DLD1 (cell line): ENCODE results near the gene P3H2.

Source experiments
- in situ Hi-C: cut with HindIII; loops from 2 replicates; pipeline ENCODE4 v1.10.0; 2017; ENCODE audit warnings: low sequenced_read_pairs

The P3H2 gene

GRCh38 chr3:190058521-190059241, 62.0 kb downstream of the P3H2 start:
- in situ Hi-C loops = loop anchor here (10.0 kb wide), 1 partner anchor 94 kb away; no protein-coding TSS in a partner anchor

GRCh38 chr3:190056742-190057141, 64.0 kb downstream of the P3H2 start:
- in situ Hi-C loops = loop anchor here (10.0 kb wide), 1 partner anchor 92 kb away; no protein-coding TSS in a partner anchor

DNA sequence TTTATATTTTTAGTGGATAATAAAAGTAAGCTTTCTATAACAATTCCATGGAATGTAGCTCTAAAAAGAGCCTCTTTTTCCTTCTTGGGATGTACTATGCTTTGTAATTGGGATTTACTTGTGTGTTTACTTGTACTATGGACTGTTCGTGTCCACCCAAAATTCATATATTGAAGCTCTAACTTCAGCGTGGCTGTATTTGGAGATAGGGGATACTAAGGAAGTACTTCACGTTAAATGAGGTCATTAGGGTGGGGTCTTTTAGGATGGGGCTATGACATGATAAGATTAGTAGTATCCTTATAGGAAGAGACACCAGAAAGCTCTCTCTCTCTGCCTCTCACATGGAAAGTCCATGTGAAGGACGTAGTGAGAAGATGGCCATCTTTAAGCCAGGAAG, 64.9 kb downstream of the P3H2 start:
- in situ Hi-C loops = loop anchor here (10.0 kb wide), 1 partner anchor 91 kb away; no protein-coding TSS in a partner anchor

GRCh38 chr3:190053919-190054672, 66.6 kb downstream of the P3H2 start:
- in situ Hi-C loops = loop anchor here (10.0 kb wide), 1 partner anchor 89 kb away; no protein-coding TSS in a partner anchor

DNA sequence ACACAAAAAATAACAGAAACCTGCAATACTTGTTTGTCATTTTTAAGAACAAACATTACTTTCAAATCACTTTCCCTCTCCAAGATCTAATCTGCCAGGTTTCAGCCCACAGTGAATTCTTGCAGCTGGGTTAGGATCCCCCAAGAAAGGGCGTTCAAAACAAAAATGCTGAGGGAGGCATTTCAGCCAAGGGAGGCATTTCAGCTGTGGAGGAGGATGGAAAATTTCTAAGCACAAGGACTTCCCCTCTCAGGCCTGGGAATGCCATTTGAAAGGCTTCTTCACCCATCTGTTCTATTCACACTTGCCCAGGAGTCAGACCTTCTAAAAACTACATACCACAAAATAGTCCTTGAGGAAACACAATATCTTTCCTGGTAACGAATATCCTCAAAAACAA, 69.1 kb downstream of the P3H2 start:
- in situ Hi-C loops = loop anchor here (10.0 kb wide), 1 partner anchor 87 kb away; no protein-coding TSS in a partner anchor

DNA sequence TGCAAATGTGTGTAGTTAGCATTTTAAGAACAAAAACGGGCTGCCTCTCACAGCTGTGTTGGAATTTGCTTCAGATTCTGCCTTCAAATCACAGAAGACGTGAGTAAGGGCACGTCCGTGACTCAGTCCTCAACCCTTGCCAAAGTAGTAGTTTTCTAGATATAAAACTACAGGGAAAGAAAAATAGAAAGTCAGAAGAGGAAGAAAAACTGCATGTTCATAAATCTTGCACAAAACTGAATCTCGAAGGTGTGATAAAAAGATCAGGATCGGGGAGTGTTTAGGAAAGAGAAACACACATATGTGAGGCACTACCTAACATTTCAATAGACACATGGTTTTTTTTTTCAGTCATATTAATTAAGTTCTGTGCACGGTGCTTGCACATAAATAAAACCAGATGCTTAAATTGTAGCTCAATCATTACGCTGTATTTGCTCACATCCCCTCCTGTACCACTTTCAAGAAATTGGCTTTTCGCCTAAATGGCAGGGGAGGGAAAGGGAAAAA, 71.7 kb downstream of the P3H2 start:
- in situ Hi-C loops = no loop called here

DNA sequence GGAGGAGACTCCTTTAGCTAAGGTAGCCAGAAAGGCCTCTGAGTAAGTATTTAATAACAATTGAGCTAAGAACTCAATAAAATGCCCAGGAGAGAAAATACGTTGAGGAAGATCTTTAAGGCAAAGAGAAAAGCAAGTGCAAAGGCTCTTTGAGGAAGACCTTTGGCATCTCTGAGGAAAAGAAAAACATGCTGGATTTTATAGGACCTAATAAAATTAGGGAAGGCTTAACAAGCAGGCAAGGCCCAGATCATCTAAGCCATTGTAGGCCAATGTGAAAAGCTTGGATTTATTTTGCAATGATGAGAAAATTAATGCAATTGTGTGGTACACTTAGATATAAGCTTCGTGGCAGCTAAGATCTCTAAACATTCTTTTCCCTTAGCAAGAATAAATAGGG, 75.7 kb downstream of the P3H2 start:
- in situ Hi-C loops = no loop called here

- in situ Hi-C loops = no loop called here
Measured at GRCh38 chr3:190044142-190044541, 76.6 kb downstream of the P3H2 start.

DNA sequence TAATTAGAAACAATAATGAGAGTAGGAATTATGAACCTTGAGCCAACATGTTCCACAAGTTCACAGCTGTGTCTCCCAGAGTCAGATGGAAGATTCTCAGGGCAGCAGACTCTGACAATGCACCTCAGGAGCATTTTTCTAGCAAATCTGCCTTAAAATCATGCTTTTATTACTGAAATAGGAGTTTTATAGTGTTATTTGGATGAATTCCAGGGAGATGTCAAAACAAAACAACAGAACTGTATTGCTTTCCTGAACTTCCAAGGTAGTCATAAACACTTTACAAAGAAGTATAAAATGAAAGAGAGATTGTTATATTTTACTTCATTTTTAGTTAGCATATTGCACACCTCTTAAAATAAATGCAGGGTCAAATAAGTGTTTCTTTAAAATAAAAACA, 77.0 kb downstream of the P3H2 start:
- in situ Hi-C loops = no loop called here

DNA sequence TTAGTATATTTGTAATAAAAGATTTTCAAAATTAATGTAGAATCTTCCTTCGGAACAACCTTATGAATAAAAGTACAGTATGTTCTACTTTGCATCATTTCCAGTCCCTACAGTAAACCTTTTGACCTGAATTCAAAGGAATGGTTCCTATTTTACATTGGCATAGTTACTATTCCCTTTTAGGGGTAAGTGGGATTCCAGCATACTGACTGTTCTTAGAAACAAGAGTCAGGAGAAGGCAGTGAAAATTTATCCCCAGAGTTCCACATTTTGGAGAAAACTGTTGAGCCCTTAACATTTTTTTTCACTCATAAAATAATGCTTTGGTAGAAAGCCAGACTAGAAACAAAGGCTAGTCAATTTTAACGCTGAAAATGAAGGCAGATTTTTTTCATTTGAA, 78.1 kb downstream of the P3H2 start:
- in situ Hi-C loops = no loop called here

DNA sequence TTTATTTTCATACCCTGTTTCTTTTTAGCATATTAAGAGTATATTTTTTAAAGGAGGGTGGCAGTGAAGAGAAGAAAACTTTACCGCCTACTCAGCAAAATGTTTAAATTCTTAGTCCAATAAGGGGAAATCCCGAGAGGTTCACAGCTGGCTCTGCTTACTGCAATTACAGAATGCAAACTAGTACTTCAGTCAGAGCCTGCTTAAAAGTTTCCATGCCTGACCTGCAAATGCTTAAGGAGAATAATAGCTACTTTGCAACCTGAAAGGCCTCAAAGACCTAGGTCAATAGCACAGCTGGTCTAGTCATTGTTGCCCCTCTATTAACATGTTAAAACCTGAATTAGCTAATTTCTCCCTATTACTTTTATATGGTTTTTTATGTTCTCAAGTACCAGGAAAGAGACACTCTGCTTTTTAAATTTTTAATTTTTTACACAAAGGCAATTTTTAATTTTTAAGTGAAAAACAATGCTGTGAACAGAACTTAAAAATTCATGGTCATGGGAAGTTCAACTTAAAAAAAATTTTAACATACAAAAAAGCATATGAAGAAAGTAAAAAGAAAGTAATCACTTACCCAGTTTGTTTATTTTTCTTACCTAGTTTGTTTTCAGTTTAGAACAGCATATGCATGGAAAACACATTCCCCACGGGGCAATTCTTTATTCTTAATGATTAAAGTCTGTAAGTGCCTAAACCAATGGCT, 79.2 kb downstream of the P3H2 start:
- in situ Hi-C loops = no loop called here

GRCh38 chr3:190040145-190040544, 80.6 kb downstream of the P3H2 start:
- in situ Hi-C loops = no loop called here

DNA sequence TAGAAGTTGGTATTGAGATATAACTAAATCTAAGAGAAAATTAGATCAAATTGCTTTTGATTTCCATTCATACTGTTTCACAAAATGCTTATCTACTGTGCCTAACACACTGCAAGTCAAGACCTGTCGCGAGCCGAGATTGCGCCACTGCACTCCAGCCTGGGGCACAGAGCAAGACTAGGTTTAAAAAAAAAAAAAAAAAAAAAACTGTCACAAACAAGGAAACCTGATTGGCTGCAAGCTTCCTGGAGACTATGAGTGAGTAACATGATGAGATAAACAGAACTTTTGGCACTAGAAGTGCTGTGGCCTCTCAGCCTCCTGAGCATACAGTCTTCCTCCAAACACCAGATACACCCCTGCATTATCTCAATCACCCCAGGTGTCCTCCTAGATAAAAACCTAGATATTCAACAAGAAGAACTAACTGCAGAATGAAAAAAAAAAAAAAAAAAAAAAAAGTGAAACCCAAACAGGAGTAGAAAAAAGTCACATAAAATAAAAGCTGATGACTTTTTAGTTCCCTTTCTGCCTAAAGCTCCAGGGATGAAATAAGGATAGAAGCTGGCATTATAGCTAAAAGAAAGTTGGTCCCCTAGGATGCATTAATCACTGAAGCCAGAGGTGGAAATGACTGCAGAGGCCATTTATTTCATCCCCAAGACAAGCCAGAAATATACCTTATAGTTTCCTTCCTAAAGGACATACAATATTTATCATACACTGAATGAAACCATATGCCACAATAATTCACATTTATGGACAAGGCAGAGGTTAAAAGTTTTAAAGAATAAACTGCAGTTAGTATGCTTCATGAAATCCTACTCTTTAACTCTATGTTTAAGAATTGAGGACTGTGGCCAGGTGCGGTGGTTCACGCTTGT, 82.4 kb downstream of the P3H2 start:
- in situ Hi-C loops = no loop called here

DNA sequence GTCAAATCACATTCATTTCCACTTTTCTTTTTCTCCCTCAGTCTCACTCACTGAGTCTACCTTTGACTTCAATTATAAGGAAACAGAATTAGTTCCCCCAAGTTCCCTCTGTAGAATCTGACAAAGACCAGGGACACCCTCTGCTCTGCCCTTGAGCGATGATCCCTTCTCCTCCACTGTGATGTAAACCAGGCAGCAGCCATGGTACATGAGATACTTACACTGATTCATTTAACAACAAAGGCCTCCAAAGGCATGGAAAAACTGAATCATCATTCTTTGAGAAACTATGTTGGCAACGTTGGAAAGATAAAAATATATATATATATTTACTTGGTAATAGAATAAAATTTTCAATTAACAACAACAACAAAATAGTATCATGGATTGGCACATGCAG, 84.1 kb downstream of the P3H2 start:
- in situ Hi-C loops = no loop called here

- in situ Hi-C loops = no loop called here
Measured at GRCh38 chr3:190034446-190034845, 86.3 kb downstream of the P3H2 start.

DNA sequence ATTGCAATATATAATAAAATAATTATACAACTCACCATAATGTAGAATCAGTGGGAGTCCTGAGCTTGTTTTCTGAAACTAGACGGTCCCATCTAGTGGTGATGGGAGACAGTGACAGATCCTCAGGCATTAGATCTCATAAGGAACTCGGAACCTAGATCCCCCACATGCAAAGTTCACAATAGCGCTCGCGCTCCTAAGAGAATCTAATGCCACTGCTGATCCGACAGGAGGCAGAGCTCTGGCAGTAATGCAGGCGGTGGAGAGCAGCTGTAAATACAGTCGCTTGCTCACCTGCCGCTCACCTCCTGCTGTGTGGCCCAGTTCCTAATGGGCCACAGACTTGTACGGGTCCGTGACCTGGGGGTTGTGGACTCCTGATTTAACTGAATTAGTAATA, 87.8 kb downstream of the P3H2 start:
- in situ Hi-C loops = no loop called here

GRCh38 chr3:190031887-190032752, 88.6 kb downstream of the P3H2 start:
- in situ Hi-C loops = no loop called here

GRCh38 chr3:190027116-190027515, 93.6 kb downstream of the P3H2 start:
- in situ Hi-C loops = no loop called here

DNA sequence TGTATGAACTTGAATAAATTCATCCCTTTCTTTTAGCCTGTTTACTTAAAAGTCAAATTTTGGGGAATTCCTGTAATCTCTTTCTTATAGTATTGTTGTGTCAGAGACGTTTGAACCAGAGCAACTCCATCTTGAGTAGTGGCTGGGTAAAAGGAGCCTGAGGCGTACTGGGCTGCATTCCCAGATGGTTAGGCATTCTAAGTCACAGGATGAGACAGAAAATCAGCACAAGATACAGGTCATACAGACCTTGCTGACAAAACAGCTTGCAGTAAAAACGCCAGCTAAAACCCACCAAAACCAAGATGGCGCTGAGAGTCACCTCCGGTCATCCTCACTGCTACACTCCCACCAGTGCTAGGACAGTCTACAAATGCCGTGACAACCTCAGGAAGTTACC, 94.5 kb downstream of the P3H2 start:
- in situ Hi-C loops = no loop called here
